Iris pigment epithelial cell (primary cell): ENCODE measurements around the gene PSMB5.
"Not testable (repeated sequence)": the region's sequence is repeated elsewhere in the genome, so short reads cannot be mapped to it uniquely, and the experiment has no call there.

Experiments used
- DNase-seq: peaks from one replicate; pipeline ENCODE4 v3.0.0-alpha.2; 2011; ENCODE audit warnings: low read depth

Gene PSMB5

DNA sequence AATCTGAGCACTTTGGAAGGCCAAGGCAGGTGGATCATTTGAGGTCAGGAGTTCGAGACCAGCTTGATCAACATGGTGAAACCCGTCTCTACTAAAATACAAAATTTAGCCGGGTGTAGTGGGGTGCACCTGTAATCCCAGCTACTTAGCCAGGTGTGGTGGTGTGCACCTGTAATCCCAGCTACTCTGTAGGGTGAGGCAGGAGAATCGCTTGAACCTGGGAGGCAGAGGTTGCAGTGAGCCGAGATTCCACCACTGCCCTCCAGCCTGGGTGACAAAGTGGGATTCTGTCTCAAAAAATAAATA lies 21.0 kb downstream of the PSMB5 start:
- DNase-seq: not testable (repeated sequence)

GRCh38 chr14:23013054-23013748 lies 21.5 kb downstream of the PSMB5 start:
- no peak for DNase-seq

GRCh38 chr14:23009939-23010726 lies 24.6 kb downstream of the PSMB5 start, which contains the start of gene C14orf93:
TSS of gene C14orf93 (minus strand) at chr14:23010143. CDS start at chr14:22999023, 11,120 bp downstream.
- DNase-seq: peak; percentile 66

DNA sequence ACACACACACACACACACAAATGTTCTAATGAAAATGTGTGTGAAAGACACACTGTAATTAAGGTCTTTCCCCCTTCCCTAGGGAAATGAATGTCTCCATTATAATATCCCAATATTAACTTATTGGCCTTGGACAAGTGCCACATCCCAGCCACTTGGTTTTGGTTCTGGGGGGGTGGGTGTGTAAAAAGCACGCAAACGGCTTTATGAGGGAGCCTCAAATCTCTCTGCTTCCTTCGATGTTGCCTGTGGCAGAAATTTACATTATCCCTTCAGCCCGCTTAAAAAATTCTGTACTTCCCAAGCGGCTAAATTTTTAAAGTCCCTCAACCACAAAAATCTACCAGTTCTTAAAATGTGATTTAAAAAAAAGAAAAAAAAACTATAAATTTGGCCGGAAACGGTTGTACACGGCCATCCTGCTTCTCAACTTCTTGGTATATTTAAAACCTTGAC lies 25.2 kb downstream of the PSMB5 start:
- no peak for DNase-seq

GRCh38 chr14:23008831-23009230 lies 25.9 kb downstream of the PSMB5 start:
- no peak for DNase-seq

DNA sequence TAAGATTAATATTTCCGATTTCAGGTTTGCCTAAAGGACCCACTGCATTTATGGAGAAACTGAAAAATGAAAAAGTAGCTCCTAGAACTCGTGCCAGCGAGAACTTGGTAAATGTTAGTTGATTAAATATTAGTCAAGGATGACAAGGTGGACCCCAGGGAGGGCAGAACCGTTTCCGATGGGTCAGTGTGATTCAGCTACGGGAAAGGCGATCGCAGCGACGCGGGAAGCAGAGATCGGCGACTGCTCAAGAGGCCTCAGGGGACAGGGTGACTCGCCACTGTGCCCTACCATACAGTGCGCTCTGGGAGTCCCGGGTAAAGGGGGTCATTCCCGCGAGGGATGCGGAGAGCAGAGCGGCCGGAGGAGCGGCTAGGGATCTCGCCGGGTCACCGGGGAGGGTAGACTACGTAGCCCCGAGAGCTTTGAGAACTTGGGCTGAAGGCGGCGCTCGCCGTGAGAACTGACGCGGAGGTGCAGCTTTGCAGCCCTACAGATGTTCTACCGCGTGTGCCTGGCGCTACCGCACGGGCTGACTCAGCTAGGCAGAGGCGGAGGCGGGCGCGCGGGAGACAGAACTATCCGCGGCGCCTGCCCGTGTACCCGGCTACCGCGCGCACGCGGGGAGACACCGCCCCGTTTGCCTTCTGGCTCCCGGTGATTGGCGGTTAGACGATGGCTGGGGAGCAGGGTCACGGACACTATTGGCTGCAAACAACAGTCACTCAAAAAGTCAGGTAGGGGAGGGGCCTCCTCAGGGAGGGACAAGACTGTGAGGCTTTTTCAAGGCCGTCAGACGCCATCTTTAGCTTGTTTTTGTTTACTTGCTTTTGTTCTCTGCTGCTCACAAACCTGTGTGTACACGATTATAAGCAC lies 27.9 kb downstream of the PSMB5 start:
- DNase-seq: peak; percentile 98

GRCh38 chr14:23006188-23006534 lies 28.5 kb downstream of the PSMB5 start:
- no peak for DNase-seq

DNA sequence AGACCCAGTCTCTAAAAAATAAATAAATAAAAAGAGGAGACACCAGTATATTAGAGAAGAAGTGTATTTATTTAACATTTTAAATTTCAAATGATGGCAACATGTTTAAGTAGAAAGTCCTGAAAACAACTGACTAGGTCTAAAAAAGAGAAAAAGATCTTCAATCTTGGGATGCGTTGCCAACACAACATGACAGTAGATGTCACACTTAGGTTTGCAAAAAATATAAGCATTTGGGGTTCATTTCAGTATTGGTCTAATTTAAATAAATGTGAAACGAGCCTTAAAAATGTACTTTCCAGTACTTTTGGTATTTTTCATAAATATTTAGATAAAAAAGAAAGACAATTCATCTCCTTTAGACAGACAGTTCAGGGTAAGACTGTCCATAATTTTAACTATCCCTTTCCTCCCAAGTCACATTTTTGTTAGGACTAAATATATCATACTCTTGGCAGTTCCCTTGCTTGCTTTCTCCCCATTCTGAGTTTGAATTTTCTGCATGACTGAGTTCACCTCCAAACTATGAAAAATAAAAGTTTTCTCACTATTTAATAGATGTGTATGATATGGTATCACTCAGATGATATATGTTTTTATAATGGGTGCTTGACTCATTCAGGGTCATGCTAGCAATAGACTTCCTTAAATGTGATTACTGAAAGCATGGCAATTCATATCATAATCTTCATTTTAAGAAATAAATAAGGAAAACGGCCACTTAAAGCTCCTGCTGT lies 29.1 kb downstream of the PSMB5 start:
- no peak for DNase-seq

DNA sequence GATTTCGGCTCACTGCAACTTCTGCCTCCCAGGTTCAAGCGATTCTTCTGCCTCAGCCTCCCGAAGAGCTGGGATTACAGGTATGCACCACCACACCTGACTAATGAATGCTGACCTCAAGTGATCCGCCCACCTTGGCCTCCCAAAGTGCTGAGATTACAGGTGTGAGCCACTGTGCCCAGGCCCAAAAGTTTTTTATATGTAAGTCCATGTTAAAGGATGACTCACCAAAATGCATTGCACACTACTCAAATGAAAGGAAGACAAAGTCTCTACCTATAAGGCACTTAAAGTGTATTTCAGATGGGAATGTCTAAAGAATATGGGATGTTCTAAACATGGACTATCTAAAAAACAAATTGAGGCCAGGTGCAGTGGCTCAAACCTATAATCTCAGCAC lies 30.4 kb downstream of the PSMB5 start:
- DNase-seq: not testable (repeated sequence)

DNA sequence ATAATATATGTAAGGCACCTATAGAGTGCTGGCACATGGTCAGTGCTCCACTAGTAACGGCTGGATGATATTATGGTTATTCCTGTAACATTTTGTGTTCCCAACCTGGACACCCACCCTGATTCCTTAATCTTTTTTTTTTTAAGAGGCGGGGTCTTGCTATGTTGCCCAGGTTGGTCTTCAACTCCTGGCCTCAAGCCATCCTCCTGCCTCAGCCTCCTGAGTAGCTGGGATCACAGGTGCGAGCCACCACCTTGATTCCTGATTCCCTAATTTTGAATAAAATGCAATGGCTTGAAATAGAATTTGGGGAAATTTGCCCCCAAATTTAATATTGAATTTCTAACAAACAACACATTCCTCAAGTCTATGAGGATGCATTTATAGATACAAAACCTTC lies 32.1 kb downstream of the PSMB5 start:
- no peak for DNase-seq

GRCh38 chr14:23000860-23001259 lies 33.8 kb downstream of the PSMB5 start:
- DNase-seq: no peak

DNA sequence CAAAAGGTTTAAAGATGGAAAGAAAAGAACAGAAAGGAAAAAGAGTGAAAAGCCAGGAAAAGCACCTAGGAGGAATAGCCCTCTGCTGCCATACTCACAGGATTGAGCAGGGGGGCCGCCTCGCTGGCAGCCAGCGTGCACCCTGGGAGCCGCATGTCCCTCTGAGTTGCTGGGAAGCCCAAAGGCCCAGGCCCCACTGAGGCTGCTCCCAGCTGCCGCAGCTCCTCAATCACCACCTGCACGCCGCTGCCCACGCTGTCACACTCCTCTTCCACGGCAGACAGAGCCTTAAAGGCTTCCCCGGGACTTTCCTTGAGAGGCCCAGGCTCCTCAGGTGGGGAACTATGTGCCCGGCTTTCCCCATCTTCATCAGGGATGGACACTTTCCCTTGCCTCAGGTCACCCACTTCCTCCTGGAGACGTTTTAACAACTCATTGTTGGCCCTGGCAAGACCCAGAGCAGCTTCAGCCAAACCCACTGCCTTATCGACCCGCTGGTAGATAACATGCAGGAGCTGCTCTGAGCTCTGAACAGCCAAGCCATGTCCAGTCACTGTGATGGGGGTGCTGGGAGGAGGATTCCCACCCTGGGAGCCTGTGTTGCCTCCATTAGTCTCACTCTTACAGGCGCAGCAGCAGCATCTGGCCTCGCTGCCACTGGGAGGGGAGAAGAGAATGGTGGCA lies 36.2 kb downstream of the PSMB5 start:
- no peak for DNase-seq

DNA sequence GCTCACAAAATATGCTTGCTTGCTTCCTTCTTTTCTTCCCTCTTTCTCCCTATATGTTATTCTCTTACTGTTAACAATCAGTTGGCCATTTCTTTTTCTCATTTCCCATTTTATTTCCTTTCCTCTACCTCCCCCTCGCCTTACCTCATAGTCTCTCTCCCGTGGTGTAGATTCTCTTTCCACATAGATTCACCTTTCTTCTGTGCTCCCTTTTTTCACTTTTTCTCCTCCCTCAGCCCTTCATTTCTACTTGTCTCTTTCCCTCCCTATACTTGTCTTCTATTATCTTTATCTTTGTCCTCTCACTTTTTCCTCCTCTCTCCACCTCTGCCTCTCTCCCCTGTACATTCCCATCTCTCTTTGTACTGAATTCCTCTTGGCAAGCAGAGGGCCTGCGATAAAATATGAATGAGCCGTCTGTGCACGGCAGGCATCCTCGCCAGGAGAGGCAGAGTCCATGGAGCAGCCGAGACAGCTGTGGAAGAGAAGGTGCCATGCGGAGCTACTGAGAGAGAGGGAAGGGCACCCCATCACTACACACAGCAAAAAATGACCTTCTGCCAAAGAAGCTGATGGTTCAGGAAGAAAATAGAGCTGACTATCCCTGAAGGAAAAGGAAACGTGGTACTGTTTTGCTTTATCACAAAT lies 36.9 kb downstream of the PSMB5 start:
- DNase-seq: no peak

DNA sequence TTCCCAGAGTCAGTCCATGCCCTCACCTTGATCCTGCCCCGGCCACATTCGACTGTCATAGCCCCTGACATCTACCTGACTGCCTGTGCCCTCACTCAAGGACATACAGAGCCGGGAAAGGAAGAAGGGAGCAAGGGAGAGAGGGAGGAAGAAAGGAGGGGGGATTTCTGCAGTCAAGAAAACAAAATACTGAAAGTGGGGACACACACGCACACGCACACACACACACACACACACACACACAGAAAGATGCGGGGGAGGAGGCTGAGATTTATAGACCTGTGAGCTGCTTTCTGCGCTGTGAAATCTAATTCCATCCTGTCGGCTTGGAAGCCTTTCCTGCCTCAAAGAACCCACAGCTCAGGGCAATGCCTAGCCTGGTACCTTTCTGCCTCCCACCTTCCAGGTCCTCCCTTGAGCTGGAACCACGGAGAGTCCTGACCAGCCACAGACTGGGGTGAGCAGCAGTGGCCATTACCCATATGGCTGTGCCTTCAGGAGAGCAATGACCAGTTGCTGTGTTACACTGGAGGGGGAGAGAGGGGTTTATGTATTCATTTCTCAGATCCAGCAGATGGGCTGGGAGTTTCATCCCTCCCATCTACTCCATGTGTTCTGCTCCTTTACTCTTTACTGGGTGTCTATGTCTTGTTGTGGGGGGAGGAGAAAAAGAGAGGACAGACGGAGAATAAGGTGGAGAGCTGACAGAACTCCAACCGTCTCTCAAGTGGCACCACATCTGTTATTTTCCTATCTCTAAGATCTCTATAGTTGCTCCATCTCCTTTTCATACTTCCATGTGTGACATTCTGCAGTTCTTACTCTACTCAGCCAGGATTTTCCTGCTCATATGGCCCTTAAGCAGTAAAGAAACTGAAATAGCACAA lies 37.7 kb downstream of the PSMB5 start:
- DNase-seq: peak; percentile 51

- no peak for DNase-seq
Observed at GRCh38 chr14:22995889-22996625, 38.6 kb downstream of the PSMB5 start.

GRCh38 chr14:22994762-22995275 lies 39.9 kb downstream of the PSMB5 start:
- peak; percentile 40 for DNase-seq

GRCh38 chr14:22993517-22993916 lies 41.2 kb downstream of the PSMB5 start:
- DNase-seq: no peak

DNA sequence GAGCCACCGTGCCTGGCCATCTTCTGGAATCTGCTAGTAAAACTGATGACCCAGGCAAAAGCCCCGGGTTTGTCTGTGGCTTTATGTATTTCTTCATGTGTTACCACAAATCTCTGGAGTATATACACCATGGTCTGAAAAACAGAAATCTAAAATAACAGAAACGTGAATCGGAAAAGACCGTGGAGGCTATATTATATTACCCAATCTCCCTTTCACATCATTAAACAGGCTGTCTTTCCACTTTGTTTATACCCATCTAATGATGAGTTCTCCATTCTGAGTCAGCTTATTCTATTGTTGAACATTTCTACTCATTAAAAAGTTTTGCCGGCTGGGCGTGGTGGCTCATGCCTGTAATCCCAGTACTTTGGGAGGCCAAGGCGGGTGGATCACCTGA lies 42.8 kb downstream of the PSMB5 start:
- DNase-seq: no peak

DNA sequence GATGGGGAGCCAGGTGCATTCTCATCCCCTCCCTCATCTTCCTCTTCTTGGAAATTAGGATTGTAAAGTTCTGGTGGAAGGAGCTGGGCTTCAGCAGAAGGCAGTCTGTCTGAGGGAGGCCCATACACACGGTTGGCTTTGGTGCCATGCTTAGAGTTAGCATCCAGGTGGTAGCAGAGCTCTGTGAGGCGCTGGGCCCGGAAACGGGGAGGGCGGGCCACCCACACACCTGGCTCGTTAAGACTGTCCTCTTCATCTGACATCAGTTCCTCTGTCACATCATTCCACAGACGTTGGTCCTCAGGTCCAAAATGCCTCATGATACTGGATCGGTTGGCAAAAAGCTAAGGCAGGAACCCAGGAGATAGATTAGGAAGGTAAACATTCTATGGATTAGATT lies 47.4 kb downstream of the PSMB5 start:
- DNase-seq: no peak
